ENCODE data around the gene PLXNA3. TPM values are rescaled to one million over a fixed set of nuclear protein-coding genes. Genes with fewer than 3 reads are reported as not detected.

PLXNA3 gene
- total and polyA plus RNA-seq, 2 experiments from 2014 or later = 2.7 to 5.4 TPM

DNA sequence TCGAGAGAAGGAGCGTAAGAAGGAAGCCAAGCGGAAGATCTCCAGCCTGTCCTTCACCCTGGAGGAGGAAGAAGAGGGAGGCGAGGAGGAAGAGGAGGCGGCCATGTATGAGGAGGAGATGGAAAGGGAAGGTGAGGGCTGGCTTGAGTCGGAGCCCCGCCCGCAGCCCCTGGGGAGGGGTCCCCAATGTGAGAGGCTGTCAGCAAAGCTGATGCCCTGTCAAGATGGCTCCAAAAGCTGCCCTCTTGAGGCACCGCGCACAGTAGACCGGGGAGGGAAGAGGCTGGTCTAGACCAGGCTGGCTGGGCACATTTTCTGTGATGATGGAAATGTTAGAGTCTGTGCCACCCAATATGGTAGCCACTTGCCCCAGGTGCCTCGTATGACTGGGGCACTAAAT, 11.7 kb upstream of the PLXNA3 start (continued):
- TF ChIP-seq ZNF331 (CRISPR knock-in tag; IDR thresholded peaks at IDR 0.05; ENCODE audit: low read depth) (no peak), EZH2phosphoT487 (IDR thresholded peaks at IDR 0.05; ENCODE audit: unreplicated experiment) (no peak), STAT1 (IDR thresholded peaks at IDR 0.05; ENCODE audit: unreplicated experiment) (no peak), POLR2AphosphoS5 (IDR thresholded peaks at IDR 0.05; ENCODE audit: low read depth) (no peak), EZH2 (IDR thresholded peaks at IDR 0.05; ENCODE audit: low read depth, unreplicated experiment) (no peak)
- TF ChIP-seq, protein P1, sequence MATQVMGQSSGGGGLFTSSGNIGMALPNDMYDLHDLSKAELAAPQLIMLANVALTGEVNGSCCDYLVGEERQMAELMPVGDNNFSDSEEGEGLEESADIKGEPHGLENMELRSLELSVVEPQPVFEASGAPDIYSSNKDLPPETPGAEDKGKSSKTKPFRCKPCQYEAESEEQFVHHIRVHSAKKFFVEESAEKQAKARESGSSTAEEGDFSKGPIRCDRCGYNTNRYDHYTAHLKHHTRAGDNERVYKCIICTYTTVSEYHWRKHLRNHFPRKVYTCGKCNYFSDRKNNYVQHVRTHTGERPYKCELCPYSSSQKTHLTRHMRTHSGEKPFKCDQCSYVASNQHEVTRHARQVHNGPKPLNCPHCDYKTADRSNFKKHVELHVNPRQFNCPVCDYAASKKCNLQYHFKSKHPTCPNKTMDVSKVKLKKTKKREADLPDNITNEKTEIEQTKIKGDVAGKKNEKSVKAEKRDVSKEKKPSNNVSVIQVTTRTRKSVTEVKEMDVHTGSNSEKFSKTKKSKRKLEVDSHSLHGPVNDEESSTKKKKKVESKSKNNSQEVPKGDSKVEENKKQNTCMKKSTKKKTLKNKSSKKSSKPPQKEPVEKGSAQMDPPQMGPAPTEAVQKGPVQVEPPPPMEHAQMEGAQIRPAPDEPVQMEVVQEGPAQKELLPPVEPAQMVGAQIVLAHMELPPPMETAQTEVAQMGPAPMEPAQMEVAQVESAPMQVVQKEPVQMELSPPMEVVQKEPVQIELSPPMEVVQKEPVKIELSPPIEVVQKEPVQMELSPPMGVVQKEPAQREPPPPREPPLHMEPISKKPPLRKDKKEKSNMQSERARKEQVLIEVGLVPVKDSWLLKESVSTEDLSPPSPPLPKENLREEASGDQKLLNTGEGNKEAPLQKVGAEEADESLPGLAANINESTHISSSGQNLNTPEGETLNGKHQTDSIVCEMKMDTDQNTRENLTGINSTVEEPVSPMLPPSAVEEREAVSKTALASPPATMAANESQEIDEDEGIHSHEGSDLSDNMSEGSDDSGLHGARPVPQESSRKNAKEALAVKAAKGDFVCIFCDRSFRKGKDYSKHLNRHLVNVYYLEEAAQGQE (IDR thresholded peaks at IDR 0.05; ENCODE audit: unreplicated experiment) = no peak

DNA sequence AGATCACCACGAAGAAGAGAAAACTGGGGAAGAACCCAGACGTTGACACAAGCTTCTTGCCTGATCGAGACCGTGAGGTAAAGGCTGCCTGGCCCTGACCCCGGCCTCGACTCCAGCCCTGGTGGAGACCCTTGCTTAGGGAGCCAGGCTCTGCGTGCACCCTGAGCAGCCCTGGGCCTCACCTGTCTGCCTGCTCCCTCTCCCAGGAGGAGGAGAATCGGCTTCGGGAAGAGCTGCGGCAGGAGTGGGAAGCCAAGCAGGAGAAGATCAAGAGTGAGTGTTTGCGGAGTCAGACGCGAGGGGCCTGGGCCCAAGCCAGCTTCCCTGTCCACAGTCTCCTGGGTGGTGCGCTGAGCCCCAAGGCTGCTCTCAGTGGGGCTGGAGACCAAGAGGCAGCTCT, 9.6 kb upstream of the PLXNA3 start:
- ATAC-seq (no peak), DNase-seq (ENCODE audit: low spot score) (no peak)
- Histone ChIP-seq H2AFZ (no peak overlapping the region), H3K36me3 (ENCODE audit: insufficient read depth) (no peaks in the 10 kb centered on the region), H3K79me2 (replicated peaks; ENCODE audit: insufficient read depth) (no peaks in the 10 kb centered on the region), H3K27ac (ENCODE audit: low read depth) (no peak overlapping the region), H3K4me3 (no peak overlapping the region), H3K4me2 (no peak overlapping the region), H3K27me3 (ENCODE audit: insufficient read depth) (no peaks in the 10 kb centered on the region), H3F3A (replicated peaks; ENCODE audit: low read depth) (no peaks in the 10 kb centered on the region), H3K4me1 (ENCODE audit: insufficient read depth) (0 out of 2 replicates have a peak, but pooled peaks cover 1% of the 10 kb centered on the region), H3K9me2 (ENCODE audit: insufficient read depth) (no peaks in the 10 kb centered on the region), H4K20me1 (replicated peaks; ENCODE audit: insufficient read depth) (no peaks in the 10 kb centered on the region)
- no peaks in the 10 kb centered on the region for H3K9me3 Mint-ChIP-seq
- peaks cover 3% of the 10 kb centered on the region for H3K27me3 Mint-ChIP-seq (ENCODE audit: insufficient read depth, low read depth, poor library complexity)
- no peak overlapping the region for H3K4me3 Mint-ChIP-seq
- peaks cover 6% of the 10 kb centered on the region; the same call in 2 of the 3 replicates for H3K36me3 Mint-ChIP-seq (ENCODE audit: low read depth)
- no peaks in the 10 kb centered on the region for H3K4me1 Mint-ChIP-seq
- no peak overlapping the region for H3K27ac Mint-ChIP-seq
- no peak for TF ChIP-seq NANOG (IDR thresholded peaks at IDR 0.05; ENCODE audit: borderline replicate concordance)
- TF ChIP-seq, protein P2, sequence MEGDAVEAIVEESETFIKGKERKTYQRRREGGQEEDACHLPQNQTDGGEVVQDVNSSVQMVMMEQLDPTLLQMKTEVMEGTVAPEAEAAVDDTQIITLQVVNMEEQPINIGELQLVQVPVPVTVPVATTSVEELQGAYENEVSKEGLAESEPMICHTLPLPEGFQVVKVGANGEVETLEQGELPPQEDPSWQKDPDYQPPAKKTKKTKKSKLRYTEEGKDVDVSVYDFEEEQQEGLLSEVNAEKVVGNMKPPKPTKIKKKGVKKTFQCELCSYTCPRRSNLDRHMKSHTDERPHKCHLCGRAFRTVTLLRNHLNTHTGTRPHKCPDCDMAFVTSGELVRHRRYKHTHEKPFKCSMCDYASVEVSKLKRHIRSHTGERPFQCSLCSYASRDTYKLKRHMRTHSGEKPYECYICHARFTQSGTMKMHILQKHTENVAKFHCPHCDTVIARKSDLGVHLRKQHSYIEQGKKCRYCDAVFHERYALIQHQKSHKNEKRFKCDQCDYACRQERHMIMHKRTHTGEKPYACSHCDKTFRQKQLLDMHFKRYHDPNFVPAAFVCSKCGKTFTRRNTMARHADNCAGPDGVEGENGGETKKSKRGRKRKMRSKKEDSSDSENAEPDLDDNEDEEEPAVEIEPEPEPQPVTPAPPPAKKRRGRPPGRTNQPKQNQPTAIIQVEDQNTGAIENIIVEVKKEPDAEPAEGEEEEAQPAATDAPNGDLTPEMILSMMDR (conservative IDR thresholded peaks at IDR 0.05; ENCODE audit: low read depth in 2 of 2) = no peak
- TF ChIP-seq STAT1 (IDR thresholded peaks at IDR 0.05; ENCODE audit: unreplicated experiment) = no peak
- TF ChIP-seq POLR2AphosphoS5 (IDR thresholded peaks at IDR 0.05; ENCODE audit: low read depth) = no peak
- TF ChIP-seq CREB1 (CRISPR knock-in tag; IDR thresholded peaks at IDR 0.05; ENCODE audit: low read depth) = no peak
- TF ChIP-seq, protein P3, sequence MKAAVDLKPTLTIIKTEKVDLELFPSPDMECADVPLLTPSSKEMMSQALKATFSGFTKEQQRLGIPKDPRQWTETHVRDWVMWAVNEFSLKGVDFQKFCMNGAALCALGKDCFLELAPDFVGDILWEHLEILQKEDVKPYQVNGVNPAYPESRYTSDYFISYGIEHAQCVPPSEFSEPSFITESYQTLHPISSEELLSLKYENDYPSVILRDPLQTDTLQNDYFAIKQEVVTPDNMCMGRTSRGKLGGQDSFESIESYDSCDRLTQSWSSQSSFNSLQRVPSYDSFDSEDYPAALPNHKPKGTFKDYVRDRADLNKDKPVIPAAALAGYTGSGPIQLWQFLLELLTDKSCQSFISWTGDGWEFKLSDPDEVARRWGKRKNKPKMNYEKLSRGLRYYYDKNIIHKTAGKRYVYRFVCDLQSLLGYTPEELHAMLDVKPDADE (IDR thresholded peaks at IDR 0.05) = no peak
- TF ChIP-seq EZH2 (IDR thresholded peaks at IDR 0.05; ENCODE audit: low read depth, unreplicated experiment) = no peak
- TF ChIP-seq, protein P4, sequence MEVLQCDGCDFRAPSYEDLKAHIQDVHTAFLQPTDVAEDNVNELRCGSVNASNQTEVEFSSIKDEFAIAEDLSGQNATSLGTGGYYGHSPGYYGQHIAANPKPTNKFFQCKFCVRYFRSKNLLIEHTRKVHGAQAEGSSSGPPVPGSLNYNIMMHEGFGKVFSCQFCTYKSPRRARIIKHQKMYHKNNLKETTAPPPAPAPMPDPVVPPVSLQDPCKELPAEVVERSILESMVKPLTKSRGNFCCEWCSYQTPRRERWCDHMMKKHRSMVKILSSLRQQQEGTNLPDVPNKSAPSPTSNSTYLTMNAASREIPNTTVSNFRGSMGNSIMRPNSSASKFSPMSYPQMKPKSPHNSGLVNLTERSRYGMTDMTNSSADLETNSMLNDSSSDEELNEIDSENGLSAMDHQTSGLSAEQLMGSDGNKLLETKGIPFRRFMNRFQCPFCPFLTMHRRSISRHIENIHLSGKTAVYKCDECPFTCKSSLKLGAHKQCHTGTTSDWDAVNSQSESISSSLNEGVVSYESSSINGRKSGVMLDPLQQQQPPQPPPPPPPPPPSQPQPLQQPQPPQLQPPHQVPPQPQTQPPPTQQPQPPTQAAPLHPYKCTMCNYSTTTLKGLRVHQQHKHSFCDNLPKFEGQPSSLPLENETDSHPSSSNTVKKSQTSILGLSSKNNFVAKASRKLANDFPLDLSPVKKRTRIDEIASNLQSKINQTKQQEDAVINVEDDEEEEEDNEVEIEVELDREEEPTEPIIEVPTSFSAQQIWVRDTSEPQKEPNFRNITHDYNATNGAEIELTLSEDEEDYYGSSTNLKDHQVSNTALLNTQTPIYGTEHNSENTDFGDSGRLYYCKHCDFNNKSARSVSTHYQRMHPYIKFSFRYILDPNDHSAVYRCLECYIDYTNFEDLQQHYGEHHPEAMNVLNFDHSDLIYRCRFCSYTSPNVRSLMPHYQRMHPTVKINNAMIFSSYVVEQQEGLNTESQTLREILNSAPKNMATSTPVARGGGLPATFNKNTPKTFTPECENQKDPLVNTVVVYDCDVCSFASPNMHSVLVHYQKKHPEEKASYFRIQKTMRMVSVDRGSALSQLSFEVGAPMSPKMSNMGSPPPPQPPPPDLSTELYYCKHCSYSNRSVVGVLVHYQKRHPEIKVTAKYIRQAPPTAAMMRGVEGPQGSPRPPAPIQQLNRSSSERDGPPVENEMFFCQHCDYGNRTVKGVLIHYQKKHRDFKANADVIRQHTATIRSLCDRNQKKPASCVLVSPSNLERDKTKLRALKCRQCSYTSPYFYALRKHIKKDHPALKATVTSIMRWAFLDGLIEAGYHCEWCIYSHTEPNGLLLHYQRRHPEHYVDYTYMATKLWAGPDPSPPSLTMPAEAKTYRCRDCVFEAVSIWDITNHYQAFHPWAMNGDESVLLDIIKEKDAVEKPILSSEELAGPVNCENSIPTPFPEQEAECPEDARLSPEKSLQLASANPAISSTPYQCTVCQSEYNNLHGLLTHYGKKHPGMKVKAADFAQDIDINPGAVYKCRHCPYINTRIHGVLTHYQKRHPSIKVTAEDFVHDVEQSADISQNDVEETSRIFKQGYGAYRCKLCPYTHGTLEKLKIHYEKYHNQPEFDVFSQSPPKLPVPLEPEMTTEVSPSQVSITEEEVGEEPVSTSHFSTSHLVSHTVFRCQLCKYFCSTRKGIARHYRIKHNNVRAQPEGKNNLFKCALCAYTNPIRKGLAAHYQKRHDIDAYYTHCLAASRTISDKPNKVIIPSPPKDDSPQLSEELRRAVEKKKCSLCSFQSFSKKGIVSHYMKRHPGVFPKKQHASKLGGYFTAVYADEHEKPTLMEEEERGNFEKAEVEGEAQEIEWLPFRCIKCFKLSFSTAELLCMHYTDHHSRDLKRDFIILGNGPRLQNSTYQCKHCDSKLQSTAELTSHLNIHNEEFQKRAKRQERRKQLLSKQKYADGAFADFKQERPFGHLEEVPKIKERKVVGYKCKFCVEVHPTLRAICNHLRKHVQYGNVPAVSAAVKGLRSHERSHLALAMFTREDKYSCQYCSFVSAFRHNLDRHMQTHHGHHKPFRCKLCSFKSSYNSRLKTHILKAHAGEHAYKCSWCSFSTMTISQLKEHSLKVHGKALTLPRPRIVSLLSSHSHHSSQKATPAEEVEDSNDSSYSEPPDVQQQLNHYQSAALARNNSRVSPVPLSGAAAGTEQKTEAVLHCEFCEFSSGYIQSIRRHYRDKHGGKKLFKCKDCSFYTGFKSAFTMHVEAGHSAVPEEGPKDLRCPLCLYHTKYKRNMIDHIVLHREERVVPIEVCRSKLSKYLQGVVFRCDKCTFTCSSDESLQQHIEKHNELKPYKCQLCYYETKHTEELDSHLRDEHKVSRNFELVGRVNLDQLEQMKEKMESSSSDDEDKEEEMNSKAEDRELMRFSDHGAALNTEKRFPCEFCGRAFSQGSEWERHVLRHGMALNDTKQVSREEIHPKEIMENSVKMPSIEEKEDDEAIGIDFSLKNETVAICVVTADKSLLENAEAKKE (CRISPR knock-in tag; IDR thresholded peaks at IDR 0.05) = no peak

All from GM23338 (cell line).